Suprapubic skin (tissue), 4 donors: Measurements from ENCODE around the gene LUZP2.

Experiments used
- CTCF ChIP-seq, 2 donors: fragments of 200-600 bp in 1 of 2; fragments of 450-650 bp in 1 of 2; sonication (generic) in 1 of 2; IDR thresholded peaks; one replicate each; pipeline ENCODE4 v1.5.1; 2016 to 2019; ENCODE audit warnings: antibody characterized with exemption in 2 of 2, mild to moderate bottlenecking in 1 of 2, moderate library complexity in 1 of 2
- EP300 ChIP-seq: sonication (generic); formaldehyde crosslinking; IDR thresholded peaks from one replicate; pipeline ENCODE4 v1.6.1; 2017; ENCODE audit warnings: antibody characterized with exemption
- POLR2A ChIP-seq, 2 donors: fragments of 450-650 bp; IDR thresholded peaks; one replicate each; pipeline ENCODE4 v1.6.1; 2017; ENCODE audit warnings: antibody characterized with exemption in 2 of 2, mild to moderate bottlenecking in 2 of 2, moderate library complexity in 2 of 2
- POLR2AphosphoS5 ChIP-seq, 3 donors: sonication (generic); formaldehyde crosslinking; IDR thresholded peaks; one replicate each; pipeline ENCODE4 v1.6.1; 2017; ENCODE audit warnings: antibody characterized with exemption in 3 of 3

DNA sequence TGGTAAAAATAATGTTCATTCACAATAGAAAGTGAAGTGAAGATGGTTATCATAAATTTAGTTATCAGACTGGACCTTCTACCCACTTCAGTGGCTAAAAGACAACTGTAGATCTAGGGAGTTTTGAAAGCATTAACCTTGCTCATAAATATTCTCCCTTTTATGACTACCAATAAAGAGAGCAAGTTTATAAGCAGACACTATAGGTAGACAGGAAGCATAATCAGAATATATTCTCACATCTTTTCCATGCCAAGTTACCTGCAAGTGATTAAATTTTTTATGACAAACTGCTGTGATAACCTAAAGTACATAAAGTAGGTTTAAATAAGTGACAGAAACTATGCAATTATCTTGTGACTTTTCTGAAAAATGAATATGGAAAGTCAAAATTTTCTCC is 62.5 kb downstream of the LUZP2 start:
- TF ChIP-seq CTCF (IDR thresholded peaks at IDR 0.05), result no peak
- no peak for TF ChIP-seq POLR2AphosphoS5 (IDR thresholded peaks at IDR 0.05)
- no peak for TF ChIP-seq EP300
- no peak for TF ChIP-seq POLR2A (IDR thresholded peaks at IDR 0.05)
